NCI-H1694 treated with DMSO at 0.1 percent for 48 hours (cell line): ENCODE results near the gene YPEL3.

Source experiments
- DNase-seq: peaks from one replicate; lab custom pipeline; 2025; lab: John Stamatoyannopoulos, UW

Gene YPEL3

GRCh38 chr16:30049871-30050270 lies 46.1 kb downstream of the YPEL3 start:
- DNase-seq, result no peak

- DNase-seq, result no peak
Observed at GRCh38 chr16:30046588-30046987, 49.4 kb downstream of the YPEL3 start.

- DNase-seq, result no peak
Observed at GRCh38 chr16:30046178-30046577, 49.8 kb downstream of the YPEL3 start.
